ENCODE results near the gene MOAP1.
"Not testable (repeated sequence)": the region's sequence is repeated elsewhere in the genome, so short reads cannot be mapped to it uniquely, and the experiment has no call there.

Gene MOAP1

DNA sequence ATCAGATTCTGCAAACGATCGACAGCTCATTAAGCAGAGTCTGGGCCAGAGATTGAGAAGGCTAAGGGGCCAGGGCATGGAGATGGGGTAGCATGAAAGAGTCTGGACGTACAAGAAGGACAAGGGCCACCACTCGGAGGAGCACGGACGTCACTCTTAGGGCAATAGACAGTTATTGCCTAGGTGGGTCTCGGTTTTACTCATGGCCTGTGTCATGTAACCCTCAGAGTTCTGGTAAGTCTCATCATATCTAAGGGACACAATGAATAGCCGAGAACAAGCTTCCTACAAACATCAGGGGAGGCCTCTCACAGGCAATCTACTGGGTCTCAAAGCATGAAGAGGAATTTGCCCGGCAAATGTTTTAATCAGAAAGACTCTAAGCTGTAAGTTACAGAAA is 38.6 kb downstream of the MOAP1 start:
- Histone ChIP-seq H3K18ac (ENCODE audit: low read depth in 1 of 2, low read length in 2 of 2) (no peak overlapping the region), H3K4me2 (ENCODE audit: low read length, poor library complexity, severe bottlenecking) (no peak overlapping the region), H3K27me3 (ENCODE audit: control insufficient read depth in 1 of 2, insufficient read depth in 1 of 2, low read length in 2 of 2) (peaks cover 0 to 17% of the 10 kb centered on the region in 2 experiments), H3K27ac (ENCODE audit: low read length, poor library complexity, severe bottlenecking) (no peak overlapping the region), H3K4ac (ENCODE audit: low read depth in 1 of 2, low read length in 2 of 2) (no peak overlapping the region), H3K79me1 (replicated peaks; ENCODE audit: low read length, poor library complexity, severe bottlenecking) (no peaks in the 10 kb centered on the region), H4K91ac (ENCODE audit: low read length) (no peak overlapping the region), H2BK15ac (ENCODE audit: low read depth, poor library complexity, severe bottlenecking) (no peak overlapping the region), H2BK120ac (ENCODE audit: low read depth, low read length) (no peak overlapping the region), H3K4me1 (ENCODE audit: control insufficient read depth, insufficient read depth, low read depth, low read length) (peaks cover 4% of the 10 kb centered on the region), H3K9me3 (ENCODE audit: control insufficient read depth, low read length) (no peaks in the 10 kb centered on the region), H3K36me3 (ENCODE audit: control insufficient read depth in 1 of 2, insufficient read depth in 2 of 2, low read depth in 1 of 2, low read length in 2 of 2) (no peaks in the 10 kb centered on the region), H3K23ac (ENCODE audit: low read length in 2 of 2) (no peak overlapping the region), H4K8ac (ENCODE audit: low read length) (no peak overlapping the region), H2BK12ac (ENCODE audit: low read length in 2 of 2) (no peak overlapping the region), H3K9ac (ENCODE audit: low read length) (no peak overlapping the region), H3K4me3 (ENCODE audit: insufficient read depth in 1 of 2, low read depth in 1 of 2, low read length in 2 of 2) (no peak overlapping the region), H2AK5ac (ENCODE audit: low read length, severe bottlenecking) (no peak overlapping the region), H3K14ac (ENCODE audit: low read length in 2 of 2) (no peak overlapping the region), H2BK5ac (ENCODE audit: low read depth, low read length, poor library complexity, severe bottlenecking) (no peak overlapping the region), H2AFZ (ENCODE audit: low read depth, low read length) (no peak overlapping the region)
- WGBS, result 85% methylated on average over 9 of the region's 9 CpGs
- no peak for DNase-seq

DNA sequence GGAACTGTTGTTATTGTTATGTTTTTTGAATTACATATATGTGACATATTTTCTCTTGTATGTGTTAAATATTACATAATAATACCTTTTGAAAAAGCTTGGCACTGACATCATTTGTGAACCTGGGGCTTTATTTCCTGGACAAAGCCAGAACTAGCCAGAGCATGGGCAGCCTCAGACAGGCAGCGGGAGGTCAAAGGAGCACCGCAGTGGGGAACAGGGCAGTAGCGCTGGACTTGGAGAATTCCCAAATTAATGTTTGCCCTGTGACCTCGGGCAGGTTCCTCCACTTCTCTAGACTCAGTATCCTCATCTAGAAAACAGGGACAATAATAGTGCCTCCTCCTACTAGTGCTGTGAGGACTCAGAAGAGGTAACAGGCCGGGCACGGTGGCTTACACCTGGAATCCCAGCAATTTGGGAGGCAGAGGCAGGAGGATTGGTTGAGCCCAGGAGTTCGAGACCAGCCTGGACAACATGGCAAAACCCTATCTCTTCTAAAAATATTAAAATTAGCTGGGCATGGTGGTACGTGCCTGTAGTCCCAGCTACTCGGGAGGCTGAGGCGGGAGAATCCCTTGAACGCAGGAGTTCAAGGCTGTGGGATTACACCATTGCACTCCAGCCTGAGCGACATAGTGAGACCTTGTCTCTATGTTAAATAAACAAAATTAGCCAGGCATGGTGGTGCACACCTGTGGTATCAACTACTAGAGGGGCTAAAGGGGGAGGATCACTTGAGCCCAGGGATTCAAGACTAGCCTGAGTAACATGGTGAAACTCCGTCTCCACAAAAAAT is 41.6 kb downstream of the MOAP1 start:
- Histone ChIP-seq H3K9me3 (ENCODE audit: control insufficient read depth, low read length) (no peaks in the 10 kb centered on the region), H3K36me3 (ENCODE audit: control insufficient read depth in 1 of 2, insufficient read depth in 2 of 2, low read depth in 1 of 2, low read length in 2 of 2) (no peaks in the 10 kb centered on the region), H3K4me3 (ENCODE audit: insufficient read depth in 1 of 2, low read depth in 1 of 2, low read length in 2 of 2) (no peak overlapping the region), H3K27me3 (ENCODE audit: control insufficient read depth in 1 of 2, insufficient read depth in 1 of 2, low read length in 2 of 2) (peaks cover 0 to 17% of the 10 kb centered on the region in 2 experiments), H3K79me1 (replicated peaks; ENCODE audit: low read length, poor library complexity, severe bottlenecking) (no peaks in the 10 kb centered on the region), H4K91ac (ENCODE audit: low read length) (no peak overlapping the region), H3K18ac (ENCODE audit: low read depth in 1 of 2, low read length in 2 of 2) (no peak overlapping the region), H3K9ac (ENCODE audit: low read length) (no peak overlapping the region), H2AK5ac (ENCODE audit: low read length, severe bottlenecking) (no peak overlapping the region), H4K8ac (ENCODE audit: low read length) (no peak overlapping the region), H3K27ac (ENCODE audit: low read length, poor library complexity, severe bottlenecking) (no peak overlapping the region), H2AFZ (ENCODE audit: low read depth, low read length) (no peak overlapping the region), H2BK120ac (ENCODE audit: low read depth, low read length) (no peak overlapping the region), H2BK12ac (ENCODE audit: low read length in 2 of 2) (no peak overlapping the region), H3K4me2 (ENCODE audit: low read length, poor library complexity, severe bottlenecking) (no peak overlapping the region), H3K4me1 (ENCODE audit: control insufficient read depth, insufficient read depth, low read depth, low read length) (no peaks in the 10 kb centered on the region), H3K4ac (ENCODE audit: low read depth in 1 of 2, low read length in 2 of 2) (no peak overlapping the region), H3K23ac (ENCODE audit: low read length in 2 of 2) (no peak overlapping the region), H3K14ac (ENCODE audit: low read length in 2 of 2) (no peak overlapping the region), H2BK5ac (ENCODE audit: low read depth, low read length, poor library complexity, severe bottlenecking) (no peak overlapping the region), H2BK15ac (ENCODE audit: low read depth, poor library complexity, severe bottlenecking) (no peak overlapping the region)
- WGBS, result 82% methylated on average over 13 of the region's 13 CpGs
- DNase-seq, result no peak

DNA sequence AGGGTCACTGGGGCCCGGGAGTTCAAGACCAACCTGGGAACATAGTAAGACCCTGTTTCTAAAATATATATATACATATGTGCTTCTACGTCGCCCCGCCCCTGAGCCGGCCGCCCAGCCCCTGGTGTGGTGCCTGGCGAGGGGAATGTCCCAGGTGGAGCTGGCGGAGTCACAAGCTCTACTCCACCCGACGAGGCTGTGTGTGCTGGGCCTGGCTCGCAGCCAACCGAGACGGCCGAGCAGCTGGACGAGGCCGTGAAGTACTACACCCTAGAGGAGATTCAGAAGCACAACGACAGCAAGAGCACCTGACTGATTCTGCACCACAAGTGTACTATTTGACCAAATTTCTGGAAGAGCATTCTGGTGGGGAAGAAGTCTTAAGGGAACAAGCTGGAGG is 46.8 kb downstream of the MOAP1 start:
- Histone ChIP-seq H3K36me3 (ENCODE audit: control insufficient read depth in 1 of 2, insufficient read depth in 2 of 2, low read depth in 1 of 2, low read length in 2 of 2) (no peaks in the 10 kb centered on the region), H3K27me3 (ENCODE audit: control insufficient read depth in 1 of 2, insufficient read depth in 1 of 2, low read length in 2 of 2) (peaks cover 0 to 11% of the 10 kb centered on the region in 2 experiments), H3K14ac (ENCODE audit: low read length in 2 of 2) (no peak overlapping the region), H3K4me1 (ENCODE audit: control insufficient read depth, insufficient read depth, low read depth, low read length) (no peaks in the 10 kb centered on the region), H2BK120ac (ENCODE audit: low read depth, low read length) (no peak overlapping the region), H2BK5ac (ENCODE audit: low read depth, low read length, poor library complexity, severe bottlenecking) (no peak overlapping the region), H3K4me3 (ENCODE audit: insufficient read depth in 1 of 2, low read depth in 1 of 2, low read length in 2 of 2) (no peak overlapping the region), H4K8ac (ENCODE audit: low read length) (no peak overlapping the region), H3K9ac (ENCODE audit: low read length) (no peak overlapping the region), H3K18ac (ENCODE audit: low read depth in 1 of 2, low read length in 2 of 2) (no peak overlapping the region), H3K27ac (ENCODE audit: low read length, poor library complexity, severe bottlenecking) (no peak overlapping the region), H2AK5ac (ENCODE audit: low read length, severe bottlenecking) (no peak overlapping the region), H2AFZ (ENCODE audit: low read depth, low read length) (no peak overlapping the region), H3K79me1 (replicated peaks; ENCODE audit: low read length, poor library complexity, severe bottlenecking) (no peaks in the 10 kb centered on the region), H3K23ac (ENCODE audit: low read length in 2 of 2) (no peak overlapping the region), H3K4me2 (ENCODE audit: low read length, poor library complexity, severe bottlenecking) (no peak overlapping the region), H3K9me3 (ENCODE audit: control insufficient read depth, low read length) (no peaks in the 10 kb centered on the region), H2BK12ac (ENCODE audit: low read length in 2 of 2) (no peak overlapping the region), H4K91ac (ENCODE audit: low read length) (no peak overlapping the region), H2BK15ac (ENCODE audit: low read depth, poor library complexity, severe bottlenecking) (no peak overlapping the region), H3K4ac (ENCODE audit: low read depth in 1 of 2, low read length in 2 of 2) (no peak overlapping the region)
- no peak for DNase-seq
- 78% methylated on average over 16 of the region's 17 CpGs for WGBS

DNA sequence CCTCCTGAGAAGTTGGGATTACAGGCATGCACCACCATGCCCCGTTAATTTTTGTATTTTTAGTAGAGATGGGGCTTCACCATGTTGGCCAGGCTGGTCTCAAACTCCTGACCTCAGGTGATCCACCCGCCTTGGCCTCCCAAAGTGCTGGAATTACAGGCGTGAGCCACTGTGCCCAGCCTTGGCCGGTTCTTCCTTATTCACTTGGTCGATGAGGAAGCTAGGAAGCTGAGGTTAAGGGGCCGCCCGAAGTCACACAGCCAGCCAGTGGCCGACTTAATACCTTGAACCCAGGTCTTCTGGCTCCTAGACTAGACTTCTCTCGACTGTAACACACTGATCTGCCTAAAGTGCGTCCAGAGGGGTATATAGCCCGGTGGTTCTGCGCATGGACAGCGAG is 48.2 kb downstream of the MOAP1 start:
- 88% methylated on average over 13 of the region's 13 CpGs for WGBS
- not testable (repeated sequence) for H3K4me2 ChIP-seq (ENCODE audit: low read length, poor library complexity, severe bottlenecking); H3K23ac ChIP-seq (ENCODE audit: low read length in 2 of 2)

More for the DNA sequence above, 48.2 kb downstream of the MOAP1 start:
- peaks cover 0 to 10% of the 10 kb centered on the region in 2 experiments for H3K27me3 ChIP-seq (ENCODE audit: control insufficient read depth in 1 of 2, insufficient read depth in 1 of 2, low read length in 2 of 2)
- H2BK12ac ChIP-seq (ENCODE audit: low read length in 2 of 2); H2BK5ac ChIP-seq (ENCODE audit: low read depth, low read length, poor library complexity, severe bottlenecking); H3K36me3 ChIP-seq (ENCODE audit: control insufficient read depth in 1 of 2, insufficient read depth in 2 of 2, low read depth in 1 of 2, low read length in 2 of 2); H2BK15ac ChIP-seq (ENCODE audit: low read depth, poor library complexity, severe bottlenecking); H2AFZ ChIP-seq (ENCODE audit: low read depth, low read length); H3K4me1 ChIP-seq (ENCODE audit: control insufficient read depth, insufficient read depth, low read depth, low read length); H3K14ac ChIP-seq (ENCODE audit: low read length in 2 of 2); H4K91ac ChIP-seq (ENCODE audit: low read length); H3K18ac ChIP-seq (ENCODE audit: low read depth in 1 of 2, low read length in 2 of 2); H2AK5ac ChIP-seq (ENCODE audit: low read length, severe bottlenecking); DNase-seq; H3K79me1 ChIP-seq (replicated peaks; ENCODE audit: low read length, poor library complexity, severe bottlenecking); H3K27ac ChIP-seq (ENCODE audit: low read length, poor library complexity, severe bottlenecking); H3K9me3 ChIP-seq (ENCODE audit: control insufficient read depth, low read length); H3K4me3 ChIP-seq (ENCODE audit: insufficient read depth in 1 of 2, low read depth in 1 of 2, low read length in 2 of 2); H4K8ac ChIP-seq (ENCODE audit: low read length); H3K4ac ChIP-seq (ENCODE audit: low read depth in 1 of 2, low read length in 2 of 2); H3K9ac ChIP-seq (ENCODE audit: low read length); H2BK120ac ChIP-seq (ENCODE audit: low read depth, low read length): not testable (repeated sequence)
